Hepatocyte (in vitro differentiated cells): ENCODE results near the gene APEH. TPM values are rescaled to one million over a fixed set of nuclear protein-coding genes. Genes with fewer than 3 reads are reported as not detected.
A peak's percentile ranks its signal among the peaks of the same experiment; 100 is the strongest.
"Not testable (repeated sequence)": the region's sequence is repeated elsewhere in the genome, so short reads cannot be mapped to it uniquely, and the experiment has no call there.

ENCODE experiments used
- DNase-seq: peaks from one replicate; pipeline ENCODE4 v3.0.0-alpha.2; 2016; ENCODE audit warnings: low spot score
- H2AFZ ChIP-seq: fragments of 200-600 bp; sonication (generic); 2 replicates; pipeline ENCODE4 v1.6.0; 2016; ENCODE audit warnings: antibody characterized with exemption, mild to moderate bottlenecking
- H3K27ac ChIP-seq: fragments of 200-600 bp; sonication (generic); 2 replicates; pipeline ENCODE4 v1.5.1; 2016; ENCODE audit warnings: mild to moderate bottlenecking
- H3K27me3 ChIP-seq: fragments of 200-600 bp; sonication (generic); 2 replicates; pipeline ENCODE4 v1.6.1; 2016
- H3K36me3 ChIP-seq: fragments of 200-600 bp; sonication (generic); replicated peaks from 2 replicates; pipeline ENCODE4 v1.5.1; 2016; ENCODE audit warnings: low read depth; ENCODE audit not compliant: insufficient read depth
- H3K4me1 ChIP-seq: fragments of 200-600 bp; sonication (generic); 2 replicates; pipeline ENCODE4 v1.5.1; 2016; ENCODE audit warnings: mild to moderate bottlenecking, moderate library complexity; ENCODE audit not compliant: insufficient read depth
- H3K4me2 ChIP-seq: fragments of 200-600 bp; sonication (generic); 2 replicates; pipeline ENCODE4 v1.6.0; 2016
- H3K4me3 ChIP-seq: fragments of 200-600 bp; sonication (generic); 2 replicates; pipeline ENCODE4 v1.5.1; 2016; ENCODE audit warnings: mild to moderate bottlenecking
- H3K79me2 ChIP-seq: fragments of 200-600 bp; sonication (generic); 2 replicates; pipeline ENCODE4 v1.6.0; 2017; ENCODE audit warnings: mild to moderate bottlenecking
- H3K9me2 ChIP-seq: fragments of 200-600 bp; sonication (generic); replicated peaks from 2 replicates; pipeline ENCODE4 v1.6.0; 2017; ENCODE audit warnings: mild to moderate bottlenecking; ENCODE audit not compliant: insufficient read depth
- H3K9me3 ChIP-seq: fragments of 200-600 bp; sonication (generic); 2 replicates; pipeline ENCODE4 v1.5.1; 2016; ENCODE audit warnings: low read depth, mild to moderate bottlenecking
- H4K20me1 ChIP-seq: fragments of 200-600 bp; sonication (generic); 2 replicates; pipeline ENCODE4 v1.6.0; 2016; ENCODE audit warnings: mild to moderate bottlenecking; ENCODE audit not compliant: insufficient read depth, poor library complexity, severe bottlenecking
- CTCF ChIP-seq: fragments of 200-600 bp; sonication (generic); IDR thresholded peaks from 2 replicates; pipeline ENCODE4 v1.5.1; 2016; ENCODE audit warnings: antibody characterized with exemption, mild to moderate bottlenecking; ENCODE audit not compliant: poor library complexity
- EZH2 ChIP-seq: fragments of 200-600 bp; sonication (generic); IDR thresholded peaks from 2 replicates; pipeline ENCODE4 v1.6.1; 2016; ENCODE audit warnings: antibody characterized with exemption, mild to moderate bottlenecking, borderline replicate concordance
- EZH2phosphoT487 ChIP-seq: fragments of 200-600 bp; sonication (generic); IDR thresholded peaks from one replicate; pipeline ENCODE4 v1.6.1; 2018; ENCODE audit warnings: antibody characterized with exemption, mild to moderate bottlenecking, low read depth, moderate library complexity; ENCODE audit not compliant: unreplicated experiment, severe bottlenecking
- WGBS: methylation state at CpG from one replicate; pipeline ENCODE4 v1.1.6; 2016; ENCODE audit warnings: low lambda C conversion rate; ENCODE audit errors: missing lambda C conversion rate; 5-methylcytosine and 5-hydroxymethylcytosine counted together
- polyA plus RNA-seq: library from polyadenylated mRNA; unstranded; fragments of >200 nt; fragmentation: Nextera tagmentation; extraction: Ambion mirVana; gene quantifications from 2 replicates; pipeline ENCODE4 v1.2.1, GENCODE V29; 2016
- total RNA-seq: library from RNA; depleted of rRNA; stranded (reverse); fragments of >200 nt; gene quantifications from 2 replicates; pipeline ENCODE4 v1.2.3, GENCODE V29; 2014

The APEH gene
- total and polyA plus RNA-seq, 2 experiments from 2014 or later, result 120 to 148 TPM

GRCh38 chr3:49689046-49689907, 15.1 kb downstream of the APEH start, which contains the start of the genes MST1 and RNF123:
MST1 (minus strand) TSS chr3:49689474; CDS start chr3:49688691, 783 bp downstream.
RNF123 (plus strand) TSS chr3:49689557; CDS start chr3:49691166, 1,609 bp downstream.
- Histone ChIP-seq H3K9me2 (no peaks in the 10 kb centered on the region), H3K4me2 (peak within 1 kb of the TSS; percentile 93), H3K79me2 (peaks cover 43% of the 10 kb centered on the region), H3K4me1 (peaks cover 9% of the 10 kb centered on the region), H3K27ac (peak within 1 kb of the TSS; percentile 95), H3K36me3 (no peaks in the 10 kb centered on the region), H4K20me1 (no peaks in the 10 kb centered on the region), H2AFZ (peak within 1 kb of the TSS; percentile 97), H3K9me3 (no peaks in the 10 kb centered on the region), H3K27me3 (no peaks in the 10 kb centered on the region), H3K4me3 (peak within 1 kb of the TSS; percentile 95)
- peak; percentile 95 for DNase-seq
- TF ChIP-seq CTCF (peak; percentile 18), EZH2phosphoT487 (no peak), EZH2 (no peak)
- WGBS, result 3% methylated on average over 57 of the region's 66 CpGs

GRCh38 chr3:49689908-49690624, 15.9 kb downstream of the APEH start:
- H2AFZ ChIP-seq, result peak overlapping the region; percentile 90
- H3K4me3 ChIP-seq, result peak overlapping the region; percentile 95
- H3K9me2 ChIP-seq, H3K27me3 ChIP-seq, H3K36me3 ChIP-seq, H3K9me3 ChIP-seq, H3K4me1 ChIP-seq, DNase-seq, H4K20me1 ChIP-seq: not testable (repeated sequence)
- peak overlapping the region; percentile 95 for H3K27ac ChIP-seq
- H3K79me2 ChIP-seq, result peaks cover 45% of the 10 kb centered on the region
- 13% methylated on average over 16 of the region's 16 CpGs for WGBS
- H3K4me2 ChIP-seq, result peak overlapping the region; percentile 93

DNA sequence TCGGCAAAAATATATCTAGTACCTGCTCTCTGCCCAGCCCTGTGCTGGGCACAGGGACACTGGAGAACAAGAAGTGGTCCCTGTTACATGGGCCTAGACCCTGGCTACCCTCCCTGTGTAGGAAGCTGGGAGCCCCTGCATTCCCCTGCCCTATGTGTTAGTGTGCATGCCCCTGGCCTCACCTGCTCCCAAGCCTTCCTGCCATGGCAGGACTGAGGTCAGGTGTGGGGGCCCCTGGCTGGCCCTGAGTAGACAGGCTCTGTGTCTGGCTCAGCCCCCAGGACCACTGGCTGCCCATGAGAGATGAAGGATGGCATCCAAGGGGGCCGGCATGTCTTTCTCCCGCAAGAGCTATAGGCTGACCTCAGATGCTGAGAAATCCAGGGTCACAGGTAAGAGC, 16.7 kb downstream of the APEH start:
- H2AFZ ChIP-seq, H3K36me3 ChIP-seq, H3K9me2 ChIP-seq, H3K4me1 ChIP-seq, DNase-seq, H4K20me1 ChIP-seq, H3K27me3 ChIP-seq, H3K27ac ChIP-seq, H3K4me3 ChIP-seq, H3K9me3 ChIP-seq: not testable (repeated sequence)
- H3K4me2 ChIP-seq, result peak overlapping the region; percentile 93
- 92% methylated on average over 3 of the region's 3 CpGs for WGBS
- peaks cover 45% of the 10 kb centered on the region for H3K79me2 ChIP-seq

- 98% methylated on average over 3 of the region's 3 CpGs for WGBS
- not testable (repeated sequence) for H3K9me3 ChIP-seq, H3K4me3 ChIP-seq, H3K27ac ChIP-seq, H3K36me3 ChIP-seq, H3K4me1 ChIP-seq, H3K9me2 ChIP-seq, DNase-seq, H3K27me3 ChIP-seq, H2AFZ ChIP-seq, H4K20me1 ChIP-seq
- Histone ChIP-seq H3K79me2 (peaks cover 45% of the 10 kb centered on the region), H3K4me2 (peak overlapping the region; percentile 93)
These were observed 17.3 kb downstream of the APEH start for GRCh38 chr3:49691481-49691880.

- peaks cover 42% of the 10 kb centered on the region for H3K79me2 ChIP-seq
- DNase-seq, result not testable (repeated sequence)
These were observed 20.4 kb downstream of the APEH start for GRCh38 chr3:49694409-49695070.

GRCh38 chr3:49695350-49696015, 21.3 kb downstream of the APEH start:
- not testable (repeated sequence) for H3K9me3 ChIP-seq, H3K27ac ChIP-seq, H3K4me3 ChIP-seq, H3K9me2 ChIP-seq, H3K36me3 ChIP-seq, H4K20me1 ChIP-seq, H2AFZ ChIP-seq, H3K27me3 ChIP-seq, H3K4me2 ChIP-seq, DNase-seq, H3K4me1 ChIP-seq
- H3K79me2 ChIP-seq, result peaks cover 32% of the 10 kb centered on the region
- 84% methylated on average over 4 of the region's 4 CpGs for WGBS

More at GRCh38 chr3:49694409-49695070, 20.4 kb downstream of the APEH start:
- not testable (repeated sequence) for H3K9me3 ChIP-seq, H3K27ac ChIP-seq, H4K20me1 ChIP-seq, H2AFZ ChIP-seq, H3K36me3 ChIP-seq, H3K4me3 ChIP-seq, H3K4me2 ChIP-seq, H3K27me3 ChIP-seq, H3K4me1 ChIP-seq, H3K9me2 ChIP-seq
- 53% methylated on average over 6 of the region's 6 CpGs for WGBS
